GM18858 (cell line): Measurements from ENCODE around the gene LMX1B.

Experiments
- ATAC-seq: cut with Tn5 transposase; IDR thresholded peaks from one replicate; pipeline ENCODE4 v1.9.1; 2021; ENCODE audit not compliant: unreplicated experiment

The LMX1B gene

DNA sequence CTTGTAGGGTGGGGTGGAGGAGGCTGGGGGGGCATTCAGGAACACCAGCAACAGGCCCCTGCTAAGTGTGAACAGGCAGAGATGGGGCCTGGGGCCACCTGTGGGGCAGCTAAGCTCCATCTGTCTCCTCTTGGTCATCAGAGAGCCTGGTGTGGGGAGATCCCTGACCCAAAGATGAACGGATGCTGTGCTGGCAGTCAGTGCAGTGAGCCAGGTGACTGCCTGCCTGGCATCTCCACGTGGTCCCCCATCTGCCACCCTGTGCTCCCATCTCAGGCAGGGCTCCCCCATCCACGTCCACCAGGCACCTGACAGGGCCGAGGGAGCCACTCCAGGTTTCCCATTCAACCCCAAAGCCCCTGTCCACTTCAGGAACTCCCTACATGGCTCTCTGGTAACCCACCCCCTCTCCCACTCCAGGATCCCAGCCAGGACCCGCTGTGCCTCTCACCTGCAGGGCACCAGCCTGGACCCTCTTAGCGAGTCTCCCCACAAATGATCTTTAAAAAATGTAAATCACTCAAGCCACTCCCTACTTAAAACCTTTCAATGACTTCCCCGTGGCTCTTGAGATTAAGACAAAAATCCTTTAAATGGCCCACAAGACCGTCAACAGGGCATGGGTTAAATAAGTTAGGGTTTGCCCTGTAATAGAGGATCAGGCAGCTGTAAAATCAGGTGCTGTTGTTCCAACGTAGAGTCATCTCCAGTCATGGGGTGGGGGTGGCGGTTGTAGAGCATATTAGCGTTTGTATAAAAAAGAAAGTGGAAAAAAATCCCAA lies 60.8 kb downstream of the LMX1B start:
- no peak for ATAC-seq

DNA sequence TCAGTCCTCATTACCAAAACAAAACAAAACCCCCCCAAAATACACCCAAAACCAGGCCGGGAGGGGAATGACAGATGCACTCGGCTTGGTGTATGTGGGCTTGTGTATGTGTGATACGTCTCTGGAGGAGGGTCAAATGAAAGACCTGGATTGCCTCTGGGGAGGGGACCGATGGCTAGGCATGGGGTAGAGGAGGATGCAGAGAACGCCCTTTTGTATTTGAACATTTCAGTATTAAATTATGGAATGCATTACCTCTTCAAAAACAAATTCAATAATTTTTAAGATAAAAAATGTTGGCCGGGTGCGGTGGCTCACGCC lies 61.4 kb downstream of the LMX1B start:
- ATAC-seq: no peak

DNA sequence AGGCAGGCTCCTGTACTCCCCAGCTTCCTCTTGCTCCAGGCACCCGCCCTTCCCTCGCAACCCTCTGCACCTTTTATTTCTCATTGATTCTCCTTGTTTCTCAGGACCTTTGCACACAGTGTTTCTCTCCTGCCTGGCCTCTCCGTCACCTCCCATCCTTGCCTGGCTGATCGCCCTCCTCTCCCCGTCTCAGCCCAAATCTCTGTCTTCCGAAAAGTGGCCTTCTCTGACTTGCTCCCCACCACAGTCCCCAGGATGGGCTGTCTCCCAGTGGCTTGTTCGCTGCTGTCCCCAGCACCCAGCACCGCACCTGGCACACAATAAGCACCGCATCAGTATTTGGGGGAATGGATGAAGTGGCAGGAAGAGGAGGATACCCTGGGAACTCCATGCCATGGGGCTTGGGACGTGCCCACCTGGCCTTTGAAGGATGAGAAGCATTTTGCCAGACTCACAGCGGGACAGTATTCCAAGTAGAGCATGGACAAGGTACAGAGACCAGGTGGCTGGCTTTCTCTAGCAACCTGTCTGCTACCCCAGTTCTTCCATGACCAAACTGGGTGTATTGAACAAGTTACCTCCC lies 62.5 kb downstream of the LMX1B start:
- no peak for ATAC-seq

DNA sequence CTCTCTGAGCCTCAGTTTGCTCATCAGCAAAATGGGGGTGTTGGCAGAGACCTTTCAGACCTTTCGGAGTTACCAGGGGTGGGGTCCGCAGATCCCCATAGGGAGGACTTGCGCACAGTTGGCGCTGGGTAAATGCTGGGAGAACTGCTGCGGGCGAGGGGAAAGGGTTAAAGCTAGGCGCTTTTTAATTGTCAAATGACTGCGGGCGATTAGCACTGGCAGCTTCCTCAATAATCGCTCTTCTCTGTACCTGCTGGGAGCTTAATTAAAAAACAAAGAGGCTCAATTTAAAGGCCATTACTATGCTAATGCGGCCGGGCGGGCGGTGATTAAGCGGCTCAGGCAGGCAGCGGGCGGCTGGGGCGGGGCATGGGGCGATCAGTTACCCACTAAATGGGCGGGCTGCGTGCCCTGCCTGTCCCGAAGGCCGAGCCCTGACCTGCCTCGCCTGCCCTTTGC lies 63.0 kb downstream of the LMX1B start:
- ATAC-seq: no peak

DNA sequence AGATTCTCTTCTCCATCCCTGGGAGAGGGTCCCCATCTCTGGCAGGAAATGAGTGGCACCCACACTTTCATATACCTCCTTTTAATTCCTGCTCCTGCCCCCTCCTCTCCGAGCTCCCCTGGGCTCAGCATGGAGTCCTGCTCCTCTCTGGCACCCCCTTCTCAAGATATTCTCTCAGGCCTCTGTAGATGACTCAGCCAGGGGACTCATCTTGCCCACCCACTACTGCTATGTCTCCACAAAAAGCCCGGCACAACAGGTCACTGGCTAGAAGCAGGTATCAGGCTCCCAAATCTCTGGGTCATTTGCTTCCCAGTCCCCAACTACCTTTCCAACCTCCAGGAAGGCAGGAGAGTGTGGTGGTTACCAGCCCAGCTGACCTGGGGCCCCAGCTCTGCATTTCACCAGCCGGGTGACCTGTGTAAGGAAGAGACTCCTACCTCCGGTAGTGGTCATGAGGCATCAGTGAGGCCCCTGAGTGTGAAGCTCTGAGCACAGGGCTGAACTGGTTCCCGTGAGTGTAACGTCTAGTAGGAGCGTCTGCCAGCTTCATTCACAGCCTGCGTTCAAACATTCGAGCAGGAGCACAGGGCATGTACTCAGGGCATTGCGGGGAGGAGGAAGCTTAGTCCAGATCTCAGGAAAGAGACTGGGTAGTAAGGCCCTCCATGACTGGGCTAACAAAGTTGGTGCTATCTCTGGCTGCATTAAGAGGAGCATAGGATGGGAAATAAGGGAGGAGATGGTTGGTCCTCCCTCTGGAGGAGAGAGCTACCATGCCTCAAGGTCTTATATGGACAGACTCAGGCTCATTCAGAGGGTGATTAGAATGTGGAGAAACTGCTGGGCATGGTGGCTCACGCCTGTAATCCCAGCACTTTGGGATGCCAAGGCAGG lies 63.7 kb downstream of the LMX1B start:
- ATAC-seq: no peak

DNA sequence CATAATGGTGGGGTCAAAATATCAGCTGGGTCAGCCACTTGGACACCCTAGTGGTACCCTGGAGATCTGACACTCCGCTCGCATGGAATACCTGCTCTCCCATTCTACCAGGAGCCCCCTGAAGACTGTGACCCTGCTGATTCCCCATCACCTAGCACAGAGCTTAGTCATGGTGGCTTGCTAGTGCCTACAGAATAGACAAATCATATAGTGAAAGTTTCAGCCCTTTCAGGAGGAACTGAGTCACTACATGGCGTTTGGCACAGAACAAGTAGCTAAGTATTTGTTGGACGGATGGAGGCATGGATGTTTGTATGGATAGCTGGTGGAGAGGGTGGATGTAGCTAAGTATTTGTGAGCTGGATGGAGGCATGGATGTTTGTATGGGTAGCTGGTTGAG lies 65.3 kb downstream of the LMX1B start:
- ATAC-seq: no peak

DNA sequence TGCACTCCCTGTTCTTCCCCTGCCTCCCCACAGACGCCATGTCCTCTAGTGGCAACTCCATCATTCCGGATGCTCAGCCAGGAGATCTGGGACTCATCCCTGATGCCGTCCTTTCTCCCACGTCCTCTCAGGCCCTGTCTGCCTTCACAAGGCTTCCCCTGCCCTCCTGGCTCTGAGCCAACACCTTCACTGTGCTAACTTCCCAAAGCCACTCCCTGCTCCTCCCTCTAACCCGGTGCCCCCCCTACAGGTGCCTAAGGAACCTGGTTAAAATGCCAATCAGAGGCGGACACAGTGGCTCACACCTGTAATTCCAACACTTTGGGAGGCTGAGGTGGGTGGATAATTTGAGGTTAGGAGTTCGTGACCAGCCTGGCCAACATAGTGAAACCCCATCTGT lies 67.6 kb downstream of the LMX1B start:
- no peak for ATAC-seq

DNA sequence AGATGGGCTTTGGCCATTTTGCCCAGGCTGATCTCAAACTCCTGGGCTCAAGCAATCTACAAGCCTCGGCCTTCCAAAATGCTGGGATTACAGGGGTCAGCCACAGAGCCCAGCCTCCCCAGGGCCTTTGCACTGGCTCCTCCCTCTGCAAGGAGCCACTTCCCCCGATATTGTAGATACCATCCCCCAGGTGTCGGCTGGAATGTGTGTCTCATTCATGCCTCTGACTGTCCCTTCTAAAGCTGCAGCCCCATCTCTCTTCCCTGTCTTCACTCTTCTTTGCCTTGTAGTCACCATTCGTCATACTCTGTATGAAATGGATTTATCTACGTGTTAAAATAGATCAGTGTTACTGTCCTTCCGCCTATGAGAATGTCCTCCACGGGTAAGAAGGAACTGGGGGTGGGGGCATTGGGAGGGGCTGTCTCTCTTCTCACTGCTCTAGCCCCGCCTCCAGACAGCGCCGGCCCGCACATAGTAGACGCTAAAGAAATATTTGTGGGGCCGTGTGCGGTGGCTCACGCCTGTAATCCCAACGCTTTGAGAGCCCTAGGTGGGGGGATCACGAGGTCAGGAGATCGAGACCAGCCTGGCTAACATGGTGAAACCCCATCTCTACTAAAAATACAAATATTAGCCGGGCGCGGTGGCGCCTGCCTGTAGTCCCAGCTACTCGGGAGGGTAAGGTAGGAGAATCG lies 68.5 kb downstream of the LMX1B start:
- no peak for ATAC-seq

DNA sequence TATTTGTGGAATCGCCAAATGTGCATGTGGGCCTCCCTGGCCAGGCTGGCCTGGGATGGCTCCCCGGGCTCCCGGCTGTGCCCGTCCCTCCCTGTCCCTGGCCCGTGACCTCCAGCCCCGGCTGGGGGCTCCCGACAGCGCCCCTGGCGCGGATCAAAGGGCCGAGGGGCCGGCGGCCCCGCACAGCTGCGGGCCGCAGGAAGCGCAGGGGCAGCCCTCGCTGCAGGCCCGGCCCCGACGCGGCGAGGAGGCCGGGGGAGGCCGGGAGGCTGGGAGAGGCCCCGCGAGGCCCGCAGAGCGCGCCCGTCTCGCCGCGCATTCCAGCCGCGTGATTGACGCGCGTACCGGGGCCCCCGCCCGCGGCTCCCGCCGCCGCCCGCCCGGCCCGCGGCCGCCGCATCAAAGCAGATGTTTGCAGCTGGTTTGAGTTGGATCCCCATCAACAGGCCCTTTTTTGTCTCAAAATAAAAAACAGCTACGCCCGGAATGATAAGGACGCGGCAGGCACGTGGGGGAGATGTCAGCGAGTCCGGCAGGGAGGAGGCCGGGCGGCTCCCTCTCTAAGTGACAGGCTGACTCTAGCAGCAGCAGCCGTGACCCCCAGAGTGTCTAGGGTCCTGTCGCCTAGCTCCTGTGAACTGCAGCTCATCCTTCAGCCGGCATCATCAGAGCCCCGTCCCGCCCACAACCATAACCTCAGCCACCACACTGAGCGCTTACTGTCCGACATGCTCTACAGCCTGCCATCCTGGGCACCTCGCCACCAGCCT lies 69.4 kb downstream of the LMX1B start:
- no peak for ATAC-seq

DNA sequence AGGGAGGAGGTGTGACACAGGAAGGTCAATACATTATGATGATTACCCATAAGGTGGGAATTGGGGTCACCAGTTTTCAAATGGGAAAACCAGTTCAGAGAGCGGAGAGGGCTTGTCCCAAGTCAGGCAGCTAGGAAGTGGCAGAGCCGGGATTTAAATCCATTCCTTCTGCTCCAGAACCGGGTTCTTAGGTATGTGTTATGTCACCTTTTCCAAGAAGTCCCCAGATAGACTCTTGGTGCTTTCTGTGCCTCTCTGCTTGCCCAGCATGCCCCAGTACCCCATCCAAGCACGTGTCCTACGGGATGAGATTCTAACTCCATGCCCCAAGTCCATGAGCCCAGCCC lies 69.9 kb downstream of the LMX1B start:
- no peak for ATAC-seq

DNA sequence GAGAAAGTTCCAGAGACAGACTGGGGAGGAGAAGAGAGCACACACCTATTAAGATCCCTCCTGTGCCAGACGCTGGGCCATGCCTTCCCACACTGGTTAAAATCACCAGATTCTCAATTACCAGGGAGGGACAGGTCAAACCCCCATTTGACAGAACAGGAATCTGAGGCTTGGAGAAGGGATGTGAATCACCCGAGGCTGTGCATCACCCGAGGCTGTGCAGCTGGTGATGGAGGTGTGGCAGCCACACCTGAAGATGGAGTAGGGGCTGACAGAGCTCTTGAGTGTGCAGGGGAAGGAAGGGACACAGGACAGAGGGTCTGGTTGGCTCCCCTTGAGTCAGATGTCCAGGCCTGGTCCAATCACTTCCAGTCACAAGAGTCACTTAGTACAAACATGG lies 70.6 kb downstream of the LMX1B start:
- ATAC-seq: no peak

DNA sequence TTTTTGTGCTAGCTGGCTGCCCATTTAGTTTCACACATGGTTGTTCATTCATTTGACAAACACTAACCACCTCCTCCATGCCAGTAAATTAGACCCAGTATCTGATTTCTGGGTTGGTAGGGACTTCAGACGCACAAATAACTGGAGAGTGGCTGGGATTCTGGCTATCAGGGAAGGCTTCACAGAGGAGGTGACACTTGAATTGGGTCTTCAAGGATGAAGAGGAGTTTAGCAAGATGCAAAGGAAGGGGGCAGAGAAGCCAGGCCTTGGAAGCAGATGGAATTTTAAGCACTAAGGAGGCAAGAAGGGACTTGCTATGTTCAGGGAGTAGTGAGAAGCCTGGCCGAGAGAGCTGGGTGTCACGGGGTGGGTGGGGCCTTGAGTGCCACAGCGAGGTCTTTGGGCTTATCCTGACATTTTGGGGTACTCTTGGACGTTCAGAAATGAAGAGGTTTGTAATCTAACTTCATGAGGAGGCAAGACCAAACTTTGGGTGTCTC lies 71.3 kb downstream of the LMX1B start:
- ATAC-seq: no peak

DNA sequence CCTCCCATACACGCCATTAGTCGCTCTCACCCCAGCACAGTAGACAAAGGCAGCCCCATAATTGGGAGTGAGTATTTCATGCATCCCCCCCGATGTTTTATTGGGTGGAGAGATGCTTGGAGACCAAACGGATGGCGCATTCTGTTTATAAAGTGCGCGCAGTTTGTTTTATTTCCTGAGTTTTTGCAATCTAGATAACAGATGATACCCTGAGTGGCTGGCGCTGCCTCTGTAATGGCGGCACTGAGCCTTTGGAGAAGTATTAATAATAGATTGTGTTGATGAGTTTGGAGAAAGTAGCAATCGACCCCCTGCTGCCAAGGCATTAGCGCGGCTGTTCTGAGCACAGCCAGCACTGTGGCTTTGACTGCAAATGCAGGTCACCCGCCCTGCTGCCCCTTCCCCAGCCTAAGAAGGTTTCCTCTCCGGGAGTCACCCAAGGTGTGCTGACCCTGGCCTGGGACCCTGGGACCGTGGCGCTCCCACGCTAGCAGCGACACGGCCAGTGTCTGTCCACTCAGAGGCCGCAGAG lies 74.3 kb downstream of the LMX1B start:
- ATAC-seq: no peak

DNA sequence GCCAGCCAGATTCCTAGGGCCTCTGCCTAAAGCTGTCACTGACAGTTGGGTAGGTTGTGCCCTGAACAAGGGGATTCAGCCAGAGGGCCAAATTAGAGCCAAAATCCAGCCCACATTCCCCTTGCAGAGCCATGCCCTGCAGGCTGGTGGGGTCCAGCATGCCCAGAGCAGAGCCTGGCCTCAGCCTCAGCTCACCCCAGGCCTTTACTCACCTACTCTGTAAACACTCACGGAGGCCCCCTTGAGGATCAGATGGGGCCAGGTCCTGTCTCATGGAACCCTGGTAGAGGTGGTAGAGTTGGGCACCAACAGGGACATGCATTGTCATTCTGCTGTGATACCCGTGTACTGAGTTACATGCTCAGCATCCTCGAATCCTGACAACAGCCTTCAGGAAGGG lies 74.9 kb downstream of the LMX1B start:
- ATAC-seq: no peak

DNA sequence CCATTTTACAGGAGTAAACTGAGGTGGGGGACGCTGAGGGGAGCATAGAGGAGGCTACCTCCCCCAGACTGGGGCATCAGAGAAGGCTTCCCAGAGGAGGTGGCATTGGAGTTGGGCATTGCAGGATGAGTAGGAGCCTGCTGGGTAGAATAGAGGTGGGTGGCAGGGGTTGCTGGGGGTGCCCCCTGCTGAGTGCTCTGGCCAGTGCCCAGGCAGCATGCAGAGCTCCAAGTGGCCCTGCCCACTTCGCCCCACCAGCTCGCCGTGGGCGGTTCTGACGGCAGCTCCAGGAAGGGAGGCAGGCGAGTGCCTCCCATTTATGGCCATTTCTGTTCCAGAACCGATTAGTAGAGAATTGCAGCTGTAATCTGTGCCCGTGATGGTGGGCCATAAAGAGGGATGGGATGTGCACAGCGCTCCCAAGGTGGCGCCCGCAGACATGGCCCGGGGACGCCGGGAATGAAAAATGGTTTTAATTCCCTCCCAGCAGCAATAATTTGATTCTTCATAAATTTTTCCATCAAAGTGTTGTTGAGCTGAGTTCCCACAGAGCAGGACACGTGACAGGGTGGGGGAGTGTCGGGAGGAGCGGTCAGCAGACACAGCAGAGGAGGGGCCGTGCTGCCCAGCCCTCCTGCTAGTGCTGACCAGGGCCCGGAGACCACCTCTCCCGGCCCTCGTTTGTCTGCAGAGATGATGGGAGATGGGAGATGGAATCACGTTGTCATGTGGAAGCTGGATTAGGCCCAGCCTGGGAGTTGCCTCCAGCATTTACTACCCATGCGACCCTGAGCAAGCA lies 75.5 kb downstream of the LMX1B start:
- no peak for ATAC-seq

DNA sequence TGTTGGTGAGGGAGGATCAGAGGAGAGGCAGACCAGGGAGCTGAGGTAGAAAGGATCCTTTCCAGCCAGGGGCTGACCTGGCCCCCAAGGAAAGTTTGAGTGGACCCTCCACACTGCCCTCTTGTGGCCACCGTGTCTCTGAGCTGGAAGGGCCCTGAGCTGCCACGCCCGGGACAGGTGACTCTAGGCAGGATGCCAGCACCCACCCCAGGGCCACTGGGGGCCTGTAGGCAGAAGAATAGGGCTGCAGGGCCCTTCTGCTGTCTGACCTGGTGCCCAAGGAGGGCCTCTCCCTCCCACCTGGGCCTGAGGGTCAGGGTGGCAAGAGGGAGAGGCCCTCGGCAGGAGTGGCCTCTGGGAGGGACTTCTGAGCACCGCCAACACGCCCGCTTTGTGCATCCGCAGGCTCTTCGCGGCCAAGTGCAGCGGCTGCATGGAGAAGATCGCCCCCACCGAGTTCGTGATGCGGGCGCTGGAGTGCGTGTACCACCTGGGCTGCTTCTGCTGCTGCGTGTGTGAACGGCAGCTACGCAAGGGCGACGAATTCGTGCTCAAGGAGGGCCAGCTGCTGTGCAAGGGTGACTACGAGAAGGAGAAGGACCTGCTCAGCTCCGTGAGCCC lies 76.8 kb downstream of the LMX1B start:
- ATAC-seq: no peak

DNA sequence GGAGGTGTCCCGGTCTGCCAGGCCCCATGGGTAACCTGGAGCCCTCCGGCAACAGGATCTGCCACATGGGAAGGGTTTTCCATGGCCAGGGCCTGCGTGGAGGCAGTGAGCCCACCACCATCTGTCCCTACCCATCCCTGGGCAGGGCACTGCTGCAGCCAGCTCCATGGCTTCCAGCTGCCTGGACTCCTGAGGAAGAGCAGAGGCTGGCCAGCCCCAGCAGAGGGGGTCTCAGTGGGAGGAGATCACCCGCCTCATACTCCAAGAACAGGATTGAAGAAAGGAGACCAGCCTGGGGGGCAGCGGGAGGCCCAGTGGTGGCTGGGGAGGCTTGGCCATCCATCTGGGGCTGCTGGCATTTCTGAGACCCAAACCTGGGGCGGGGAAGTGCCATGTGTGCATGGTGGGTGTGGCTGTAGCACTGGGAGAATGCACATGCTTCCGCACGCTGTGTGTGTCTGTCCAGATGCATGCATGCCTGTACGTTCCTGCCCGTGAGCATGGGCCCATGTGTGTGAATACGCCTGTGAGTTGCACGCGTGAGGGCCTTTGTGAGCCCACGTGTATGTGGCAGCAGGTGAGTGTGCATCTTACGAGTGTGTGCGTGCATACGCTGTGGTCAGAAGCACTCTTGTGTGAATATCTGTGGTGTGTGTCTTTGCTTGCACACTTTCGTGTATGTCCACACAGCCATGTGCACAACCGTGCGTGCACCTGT lies 78.5 kb downstream of the LMX1B start:
- ATAC-seq: no peak

DNA sequence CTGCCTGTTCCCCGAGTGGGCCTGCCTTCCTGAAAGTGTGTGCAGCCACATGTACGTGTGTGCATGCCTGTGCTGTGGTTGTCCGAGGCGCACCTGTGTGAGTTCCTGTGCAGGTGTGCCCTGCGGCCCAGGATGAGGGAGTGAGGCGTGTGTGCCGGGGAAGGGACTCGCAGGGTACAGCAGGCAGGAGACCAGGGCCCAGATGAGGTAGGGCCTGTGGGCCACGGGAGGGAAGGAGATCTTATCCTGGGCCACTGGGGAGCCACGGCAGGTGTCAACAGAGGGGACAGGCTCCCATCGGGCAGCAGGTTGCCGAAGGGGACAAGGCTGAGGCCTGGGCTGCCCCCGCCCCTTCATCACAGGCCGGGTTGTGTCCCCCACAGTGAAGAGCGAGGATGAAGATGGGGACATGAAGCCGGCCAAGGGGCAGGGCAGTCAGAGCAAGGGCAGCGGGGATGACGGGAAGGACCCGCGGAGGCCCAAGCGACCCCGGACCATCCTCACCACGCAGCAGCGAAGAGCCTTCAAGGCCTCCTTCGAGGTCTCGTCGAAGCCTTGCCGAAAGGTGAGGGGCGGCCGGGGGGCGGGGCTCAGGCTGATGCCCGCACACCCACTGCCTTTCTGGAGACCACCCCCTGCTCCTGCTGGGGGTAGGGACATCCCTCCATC lies 79.2 kb downstream of the LMX1B start:
- ATAC-seq: no peak
